K562 (cell line): ENCODE measurements around the gene PLCD4. TPM values are rescaled to one million over a fixed set of nuclear protein-coding genes. Genes with fewer than 3 reads are reported as not detected.

Experiments used
- ASH1L ChIP-seq: fragments of 450-650 bp; IDR thresholded peaks from 2 replicates; pipeline ENCODE4 v1.6.1; 2018; ENCODE audit warnings: borderline replicate concordance, mild to moderate bottlenecking, low read depth; ENCODE audit not compliant: partially characterized antibody
- BCOR ChIP-seq: fragments of 450-650 bp; IDR thresholded peaks from 2 replicates; pipeline ENCODE4 v1.6.1; 2016
- CTBP1 ChIP-seq: fragments of 450-650 bp; IDR thresholded peaks from 2 replicates; pipeline ENCODE4 v1.6.1; 2016; ENCODE audit warnings: borderline replicate concordance
- EP300 ChIP-seq: IDR thresholded peaks from 2 replicates; pipeline ENCODE4 v1.6.1; 2012; ENCODE audit warnings: low read length, improper control_type of control experiment
- ETV6 ChIP-seq, 3 experiments: fragments of 150-350 bp in 1 of 3; sonication (generic) in 1 of 3; formaldehyde crosslinking in 1 of 3; IDR thresholded peaks; 2 replicates each; pipeline versions ENCODE4 v1.6.1 to v1.8.0; 2014 to 2022; ENCODE audit warnings: borderline replicate concordance in 2 of 3, low read depth in 2 of 3, antibody characterized with exemption in 1 of 3, low read length in 1 of 3, mild to moderate bottlenecking in 1 of 3, missing genetic modification reagents in 1 of 3
- FOSL1 ChIP-seq: fragments of 200-800 bp; sonication (Bioruptor generic); conservative IDR thresholded peaks from 2 replicates; pipeline ENCODE4 v1.6.1; 2016; ENCODE audit warnings: missing genetic modification characterization, missing compliant biosample characterization
- HDAC1 ChIP-seq, 2 experiments: fragments of 450-650 bp; IDR thresholded peaks; 2 replicates each; pipeline ENCODE4 v1.6.1; 2016 to 2017; ENCODE audit warnings: inconsistent platforms in 1 of 2, mild to moderate bottlenecking in 1 of 2, moderate library complexity in 1 of 2
- HDAC6 ChIP-seq: IDR thresholded peaks from 2 replicates; pipeline ENCODE4 v1.6.1; 2012; ENCODE audit warnings: low read depth, mild to moderate bottlenecking, control low read depth, inconsistent platforms, low read length, moderate library complexity
- MTA2 ChIP-seq: fragments of 450-650 bp; IDR thresholded peaks from 2 replicates; pipeline ENCODE4 v1.6.1; 2016; ENCODE audit warnings: low read depth
- MXI1 ChIP-seq: IDR thresholded peaks from 2 replicates; pipeline ENCODE4 v1.6.1; 2011; ENCODE audit warnings: low read depth, mild to moderate bottlenecking, improper control_type of control experiment, low read length
- NR3C1 ChIP-seq: sonication (generic); formaldehyde crosslinking; IDR thresholded peaks from 2 replicates; pipeline ENCODE4 v1.8.1; 2022; ENCODE audit warnings: missing genetic modification reagents
- POLR2H ChIP-seq: IDR thresholded peaks from 2 replicates; pipeline ENCODE4 v1.6.1; 2016; ENCODE audit warnings: missing genetic modification characterization, low read depth, mild to moderate bottlenecking, control low read depth, missing compliant biosample characterization, moderate library complexity
- POLR3G ChIP-seq: IDR thresholded peaks from 2 replicates; pipeline ENCODE4 v1.6.1; 2011; ENCODE audit not compliant: insufficient read length, insufficient replicate concordance; ENCODE audit errors: extremely low read depth
- SMARCC2 ChIP-seq: fragments of 450-650 bp; IDR thresholded peaks from 2 replicates; pipeline ENCODE4 v1.6.1; 2017; ENCODE audit warnings: antibody characterized with exemption, moderate library complexity, mild to moderate bottlenecking, low read depth
- SMC3 ChIP-seq: conservative IDR thresholded peaks from 2 replicates; pipeline ENCODE4 v1.6.1; 2011; ENCODE audit warnings: low read depth, low read length, improper control_type of control experiment; ENCODE audit not compliant: insufficient read depth
- SRF ChIP-seq, 2 experiments: fragments of 250-450, 450-650 bp in 1 of 2; sonication (Bioruptor Pico) in 1 of 2; sonication (generic) in 1 of 2; formaldehyde crosslinking; IDR thresholded peaks; 2 replicates each; pipeline versions ENCODE4 v1.5.0 to v1.5.1; 2020 to 2022; ENCODE audit warnings: mild to moderate bottlenecking in 1 of 2, missing genetic modification reagents in 1 of 2
- YY1 ChIP-seq, 3 experiments: IDR thresholded peaks; 2 replicates each; pipeline ENCODE4 v1.6.1; 2011; ENCODE audit warnings: low read length in 2 of 3, mild to moderate bottlenecking in 2 of 3, moderate library complexity in 2 of 3, borderline replicate concordance in 1 of 3, control low read depth in 1 of 3, low read depth in 1 of 3; ENCODE audit not compliant: insufficient read depth in 3 of 3, insufficient replicate concordance in 2 of 3, control insufficient read depth in 1 of 3, insufficient read length in 1 of 3; ENCODE audit errors: extremely low read depth in 1 of 3
- ZFX ChIP-seq: sonication (generic); formaldehyde crosslinking; IDR thresholded peaks from 2 replicates; pipeline ENCODE4 v1.8.0; 2022; ENCODE audit warnings: mild to moderate bottlenecking, missing genetic modification reagents, moderate library complexity
- ZNF184 ChIP-seq: sonication (generic); formaldehyde crosslinking; IDR thresholded peaks from 2 replicates; pipeline ENCODE4 v1.5.0; 2020; ENCODE audit warnings: missing genetic modification reagents
- ZNF584 ChIP-seq: fragments of 200-800 bp; sonication (Bioruptor generic); IDR thresholded peaks from 2 replicates; pipeline ENCODE4 v1.6.1; 2016; ENCODE audit warnings: low read depth, mild to moderate bottlenecking, missing genetic modification characterization, missing compliant biosample characterization
- ZNF589 ChIP-seq: fragments of 200-800 bp; sonication (Bioruptor generic); IDR thresholded peaks from 2 replicates; pipeline ENCODE4 v1.6.1; 2016; ENCODE audit warnings: low read depth, missing genetic modification characterization, missing compliant biosample characterization
- polyA plus RNA-seq, 8 experiments: library from polyadenylated mRNA; depleted of rRNA in 4 of 8; stranded (reverse) in 5 of 8; unstranded in 3 of 8; fragments of >200 nt; fragmentation: Nextera tagmentation in 2 of 8; fragmentation: Illumina TruSeq in 1 of 8; extraction: Ambion mirVana in 2 of 8; extraction: Trizol in 1 of 8; gene quantifications; 2 replicates each; pipeline versions ENCODE4 v1.2.1 to v1.2.3, GENCODE V29; 2011 to 2014; ENCODE audit warnings: inconsistent platforms in 1 of 8, missing spikeins in 1 of 8
- total RNA-seq, 7 experiments: library from RNA; depleted of rRNA in 6 of 7; stranded (reverse); fragments of >200 nt in 6 of 7; fragmentation: Illumina TruSeq in 2 of 7; extraction: Trizol in 2 of 7; gene quantifications; 2 replicates each; pipeline versions ENCODE4 v1.2.1 to v1.2.3, GENCODE V29; 2011 to 2021; ENCODE audit warnings: low replicate concordance in 1 of 7
- TF ChIP-seq, protein P1 (sequence below): fragments of 250-450 bp; sonication (Bioruptor Pico); IDR thresholded peaks from 2 replicates; pipeline ENCODE4 v1.8.0; 2021; ENCODE audit warnings: borderline replicate concordance, mild to moderate bottlenecking, moderate library complexity; ENCODE audit not compliant: poor library complexity, severe bottlenecking
- TF ChIP-seq, protein P2 (sequence below): sonication (generic); formaldehyde crosslinking; IDR thresholded peaks from 2 replicates; pipeline ENCODE4 v1.8.1; 2022; ENCODE audit warnings: missing genetic modification reagents
- TF ChIP-seq, protein P3 (sequence below): sonication (generic); formaldehyde crosslinking; IDR thresholded peaks from 2 replicates; pipeline ENCODE4 v1.9.0; 2022; ENCODE audit warnings: mild to moderate bottlenecking, missing genetic modification reagents

Gene PLCD4
- total and polyA plus RNA-seq, 9 of the 15 experiments (the other 6 are each of a cell fraction or from before 2014, with no cell fraction given), result 0.13 to 0.38 TPM; not detected in 7

DNA sequence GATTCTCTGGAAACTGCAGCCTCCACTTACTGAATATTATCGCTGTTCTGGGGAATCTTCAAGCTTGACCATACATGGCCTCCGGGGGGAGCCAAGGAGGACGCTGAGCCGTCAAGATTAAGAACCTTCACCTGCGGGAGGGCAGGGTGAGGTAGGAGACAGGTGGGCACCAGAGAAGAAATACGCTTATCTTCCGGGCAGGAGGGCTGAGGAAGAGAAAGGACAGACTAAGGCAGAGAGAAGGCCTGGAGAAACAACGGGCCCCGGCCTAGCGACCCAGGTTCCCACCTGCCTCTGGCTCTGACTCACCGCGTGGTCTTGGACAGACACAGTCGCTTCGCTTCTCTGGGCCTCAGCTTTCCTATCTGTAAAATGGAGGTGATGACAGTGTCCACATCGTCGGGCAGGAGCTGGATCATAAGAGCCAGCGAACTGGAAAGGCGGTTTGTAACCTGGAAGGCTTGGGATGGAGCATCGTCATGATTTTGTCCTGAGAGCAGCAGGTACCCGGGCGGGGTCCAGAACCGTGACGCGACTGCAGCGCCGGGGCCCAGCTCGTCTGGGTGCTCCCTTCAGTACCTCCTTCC is 51.1 kb downstream of the PLCD4 start (continued):
- no peak for TF ChIP-seq SMARCC2
- no peak for TF ChIP-seq ZNF184 (CRISPR knock-in tag)
- no peak for TF ChIP-seq EP300
- no peak for TF ChIP-seq ZNF589 (CRISPR knock-in tag)
- TF ChIP-seq ZNF584, result no peak
- peak; percentile 20; the same call in 1 of the 2 replicates for TF ChIP-seq CTBP1
- TF ChIP-seq BCOR, result peak; percentile 59
- TF ChIP-seq MXI1, result no peak
- no peak for TF ChIP-seq ETV6 (IDR thresholded peaks at IDR 0.05; ENCODE audit: borderline replicate concordance in 1 of 2, low read depth in 2 of 2, low read length in 1 of 2)
- no peak for TF ChIP-seq ETV6 (CRISPR knock-in tag; IDR thresholded peaks at IDR 0.05; ENCODE audit: borderline replicate concordance)
- TF ChIP-seq SRF (CRISPR knock-in tag; IDR thresholded peaks at IDR 0.05), result peak in 1 of 2 experiments; percentile 75; a peak in 2 of 4 replicates
- no peak for TF ChIP-seq ASH1L
- no peak for TF ChIP-seq MTA2
- peak; percentile 54 for TF ChIP-seq ZFX (CRISPR knock-in tag)
- no peak for TF ChIP-seq HDAC6
- TF ChIP-seq, protein P1, sequence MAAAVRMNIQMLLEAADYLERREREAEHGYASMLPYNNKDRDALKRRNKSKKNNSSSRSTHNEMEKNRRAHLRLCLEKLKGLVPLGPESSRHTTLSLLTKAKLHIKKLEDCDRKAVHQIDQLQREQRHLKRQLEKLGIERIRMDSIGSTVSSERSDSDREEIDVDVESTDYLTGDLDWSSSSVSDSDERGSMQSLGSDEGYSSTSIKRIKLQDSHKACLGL (CRISPR knock-in tag), result no peak
- TF ChIP-seq, protein P2, sequence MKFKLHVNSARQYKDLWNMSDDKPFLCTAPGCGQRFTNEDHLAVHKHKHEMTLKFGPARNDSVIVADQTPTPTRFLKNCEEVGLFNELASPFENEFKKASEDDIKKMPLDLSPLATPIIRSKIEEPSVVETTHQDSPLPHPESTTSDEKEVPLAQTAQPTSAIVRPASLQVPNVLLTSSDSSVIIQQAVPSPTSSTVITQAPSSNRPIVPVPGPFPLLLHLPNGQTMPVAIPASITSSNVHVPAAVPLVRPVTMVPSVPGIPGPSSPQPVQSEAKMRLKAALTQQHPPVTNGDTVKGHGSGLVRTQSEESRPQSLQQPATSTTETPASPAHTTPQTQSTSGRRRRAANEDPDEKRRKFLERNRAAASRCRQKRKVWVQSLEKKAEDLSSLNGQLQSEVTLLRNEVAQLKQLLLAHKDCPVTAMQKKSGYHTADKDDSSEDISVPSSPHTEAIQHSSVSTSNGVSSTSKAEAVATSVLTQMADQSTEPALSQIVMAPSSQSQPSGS (CRISPR knock-in tag), result no peak
- no peak for TF ChIP-seq POLR3G
- no peak for TF ChIP-seq POLR2H (tag)
- TF ChIP-seq YY1 (IDR thresholded peaks at IDR 0.05; ENCODE audit: borderline replicate concordance in 1 of 3, control insufficient read depth in 1 of 3, extremely low read depth in 1 of 3, insufficient read depth in 3 of 3, insufficient read length in 1 of 3, insufficient replicate concordance in 2 of 3, low read depth in 1 of 3, low read length in 2 of 3), result peak in 1 of 3 experiments; percentile 37
- 0 out of 2 replicates have a peak, but pooled peaks have one; percentile 25 for TF ChIP-seq SMC3
- TF ChIP-seq NR3C1 (CRISPR knock-in tag), result no peak
- TF ChIP-seq FOSL1, result peak; percentile 53
- TF ChIP-seq, protein P3, sequence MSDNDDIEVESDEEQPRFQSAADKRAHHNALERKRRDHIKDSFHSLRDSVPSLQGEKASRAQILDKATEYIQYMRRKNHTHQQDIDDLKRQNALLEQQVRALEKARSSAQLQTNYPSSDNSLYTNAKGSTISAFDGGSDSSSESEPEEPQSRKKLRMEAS (CRISPR knock-in tag), result peak; percentile 33; the same call in 1 of the 2 replicates
- TF ChIP-seq HDAC1 (IDR thresholded peaks at IDR 0.05), result peak in 1 of 2 experiments; percentile 51; a peak in 2 of 4 replicates
